GM12878 (cell line): Measurements from ENCODE around the gene DPF3. TPM values are rescaled to one million over a fixed set of nuclear protein-coding genes. Genes with fewer than 3 reads are reported as not detected.

ENCODE experiments used
- ATAC-seq: fragments of 200-7000 bp; cut with Tn5 transposase; 3 replicates; pipeline ENCODE4 v1.9.1; 2020; ENCODE audit warnings: mild to moderate bottlenecking, moderate library complexity
- BruUV-seq: library from RNA; stranded (reverse); fragments of 400-500 nt; replicated peaks from 2 replicates; lab custom pipeline; 2021; lab: Mats Ljungman, UMichigan
- CTCF ChIA-PET: fragments of 300-600 bp; sonication (Branson Sonifier 250); formaldehyde crosslinking; extraction: SDS; loops from one replicate; lab custom pipeline; 2021; ENCODE audit warnings: inconsistent platforms; lab: Yijun Ruan, JAX
- POLR2A ChIA-PET: fragments of 350-600 bp; formaldehyde crosslinking; extraction: SDS; loops from one replicate; lab custom pipeline; 2021; ENCODE audit warnings: inconsistent platforms; lab: Charles Lee
- RAD21 ChIA-PET: fragments of 300-600 bp; sonication (Branson Sonifier 250); formaldehyde crosslinking; loops from one replicate; lab custom pipeline; 2023; ENCODE audit warnings: antibody characterized with exemption; ENCODE audit not compliant: unreplicated experiment; lab: Charles Lee
- SMC1A ChIA-PET: fragments of 300-600 bp; sonication (Branson Sonifier 250); formaldehyde crosslinking; loops from one replicate; lab custom pipeline; 2023; ENCODE audit not compliant: unreplicated experiment, uncharacterized antibody; lab: Charles Lee
- DNase-seq: peaks from one replicate; pipeline ENCODE4 v3.0.0-alpha.2; 2011; ENCODE audit warnings: low read depth, low spot score
- FAIRE-seq: peaks from 3 replicates; lab custom pipeline; 2011; peaks lifted over from hg19 to GRCh38; lab: Jason Lieb, UNC
- H2AFZ ChIP-seq: 2 replicates; pipeline ENCODE4 v1.6.0; 2011; ENCODE audit warnings: low read depth, low read length, control low read depth; ENCODE audit not compliant: control insufficient read depth
- H3K27ac ChIP-seq: 2 replicates; pipeline ENCODE4 v1.5.1; 2011; ENCODE audit warnings: control low read depth; ENCODE audit not compliant: control insufficient read depth, insufficient read depth
- H3K27me3 ChIP-seq, 2 experiments: replicated peaks in 1 of 2; 2 replicates each; pipeline versions ENCODE4 v1.6.0 to v1.6.1; 2011; ENCODE audit warnings: low read length in 1 of 2; ENCODE audit not compliant: control insufficient read depth in 2 of 2, insufficient read depth in 2 of 2
- H3K36me3 ChIP-seq, 2 experiments: 2 replicates each; pipeline ENCODE4 v1.5.1; 2011; ENCODE audit warnings: low read length in 1 of 2; ENCODE audit not compliant: control insufficient read depth in 2 of 2, insufficient read depth in 2 of 2
- H3K4me1 ChIP-seq: 2 replicates; pipeline ENCODE4 v1.6.1; 2011; ENCODE audit warnings: mild to moderate bottlenecking, low read length, moderate library complexity, mixed read lengths; ENCODE audit not compliant: control insufficient read depth, insufficient read depth
- H3K4me2 ChIP-seq: 2 replicates; pipeline ENCODE4 v1.6.0; 2011; ENCODE audit warnings: control low read depth; ENCODE audit not compliant: control insufficient read depth, insufficient read depth
- H3K4me3 ChIP-seq: fragments of 200-600 bp; sonication (generic); 2 replicates; pipeline ENCODE4 v1.5.1; 2016
- H3K79me2 ChIP-seq: 2 replicates; pipeline ENCODE4 v1.6.0; 2011; ENCODE audit warnings: low read length; ENCODE audit not compliant: control insufficient read depth, insufficient read depth
- H3K9ac ChIP-seq: 2 replicates; pipeline ENCODE4 v1.8.0; 2011; ENCODE audit warnings: low read length, control low read depth, mixed read lengths; ENCODE audit not compliant: control insufficient read depth, insufficient read depth
- H3K9me3 ChIP-seq: replicated peaks from 3 replicates; pipeline ENCODE4 v1.5.1; 2011; ENCODE audit warnings: mild to moderate bottlenecking, low read length; ENCODE audit not compliant: control insufficient read depth, insufficient read depth
- H4K20me1 ChIP-seq: 2 replicates; pipeline ENCODE4 v1.6.0; 2011; ENCODE audit not compliant: control insufficient read depth, insufficient read depth
- BCLAF1 ChIP-seq: fragments of 450-650 bp; IDR thresholded peaks from 2 replicates; pipeline ENCODE4 v1.6.1; 2017; ENCODE audit warnings: antibody characterized with exemption, mild to moderate bottlenecking, moderate library complexity
- HSF1 ChIP-seq: fragments of 150-350 bp; IDR thresholded peaks from 2 replicates; pipeline ENCODE4 v1.6.1; 2014; ENCODE audit warnings: mild to moderate bottlenecking, low read depth, low read length
- IRF3 ChIP-seq: fragments of 450-650 bp; IDR thresholded peaks from 2 replicates; pipeline ENCODE4 v1.6.1; 2014; ENCODE audit warnings: mild to moderate bottlenecking
- NR2C1 ChIP-seq: fragments of 450-650 bp; IDR thresholded peaks from 2 replicates; pipeline ENCODE4 v1.6.1; 2017; ENCODE audit warnings: antibody characterized with exemption, mild to moderate bottlenecking, moderate library complexity
- RAD51 ChIP-seq: fragments of 450-650 bp; IDR thresholded peaks from 2 replicates; pipeline ENCODE4 v1.6.1; 2016; ENCODE audit warnings: moderate library complexity, mild to moderate bottlenecking, inconsistent platforms
- WGBS: methylation state at CpG from one replicate; pipeline ENCODE4 v1.1.6; 2016; ENCODE audit warnings: low lambda C conversion rate; ENCODE audit not compliant: insufficient replicate concordance, insufficient coverage; ENCODE audit errors: missing lambda C conversion rate; 5-methylcytosine and 5-hydroxymethylcytosine counted together
- in situ Hi-C: fragments of 300-500 bp; cut with MboI; formaldehyde crosslinking; loops from 9 replicates; pipeline ENCODE4 v1.14.3; 2018; ENCODE audit warnings: mixed read lengths
- intact Hi-C: fragments of 100-400 bp; cut with micrococcal nuclease; formaldehyde crosslinking; loops from one replicate; pipeline ENCODE4 v1.14.2; 2022; ENCODE audit not compliant: unreplicated experiment
- polyA plus RNA-seq, 11 experiments: library from polyadenylated mRNA; depleted of rRNA in 4 of 11; unstranded in 6 of 11; stranded (reverse) in 5 of 11; fragments of >200 nt; fragmentation: Nextera tagmentation in 4 of 11; fragmentation: Illumina TruSeq in 1 of 11; extraction: Ambion mirVana in 4 of 11; extraction: Trizol in 1 of 11; gene quantifications; 1 replicate in 1 of 11; 2 replicates in 10 of 11; pipeline versions ENCODE4 v1.2.1 to v1.2.3, GENCODE V29; 2011 to 2016; ENCODE audit warnings: inconsistent platforms in 2 of 11, missing spikeins in 2 of 11, low read depth in 1 of 11
- total RNA-seq, 4 experiments: library from RNA; depleted of rRNA in 3 of 4; stranded (reverse); fragments of >200 nt in 3 of 4; fragmentation: Illumina TruSeq in 1 of 4; extraction: Trizol in 1 of 4; gene quantifications; 2 replicates each; pipeline versions ENCODE4 v1.2.1 to v1.2.3, GENCODE V29; 2013 to 2021
- TF ChIP-seq, protein P1 (sequence below): IDR thresholded peaks from 2 replicates; pipeline ENCODE4 v1.6.1; 2012; ENCODE audit warnings: improper control_type of control experiment, low read depth, low read length; ENCODE audit not compliant: insufficient replicate concordance

The DPF3 gene
- total and polyA plus RNA-seq, 10 of the 15 experiments (the other 5 are each of a cell fraction or from before 2014, with no cell fraction given), result 0.69 to 8.0 (median 2.2) TPM

GRCh38 chr14:72753044-72753710 lies 140.7 kb downstream of the DPF3 start (continued):
- no peak for TF ChIP-seq NR2C1
- no peak for TF ChIP-seq BCLAF1

GRCh38 chr14:72752034-72752412 lies 141.9 kb downstream of the DPF3 start:
- H2AFZ ChIP-seq, result no peak overlapping the region
- H3K4me1 ChIP-seq, result no peaks in the 10 kb centered on the region
- TF ChIP-seq, protein P1, sequence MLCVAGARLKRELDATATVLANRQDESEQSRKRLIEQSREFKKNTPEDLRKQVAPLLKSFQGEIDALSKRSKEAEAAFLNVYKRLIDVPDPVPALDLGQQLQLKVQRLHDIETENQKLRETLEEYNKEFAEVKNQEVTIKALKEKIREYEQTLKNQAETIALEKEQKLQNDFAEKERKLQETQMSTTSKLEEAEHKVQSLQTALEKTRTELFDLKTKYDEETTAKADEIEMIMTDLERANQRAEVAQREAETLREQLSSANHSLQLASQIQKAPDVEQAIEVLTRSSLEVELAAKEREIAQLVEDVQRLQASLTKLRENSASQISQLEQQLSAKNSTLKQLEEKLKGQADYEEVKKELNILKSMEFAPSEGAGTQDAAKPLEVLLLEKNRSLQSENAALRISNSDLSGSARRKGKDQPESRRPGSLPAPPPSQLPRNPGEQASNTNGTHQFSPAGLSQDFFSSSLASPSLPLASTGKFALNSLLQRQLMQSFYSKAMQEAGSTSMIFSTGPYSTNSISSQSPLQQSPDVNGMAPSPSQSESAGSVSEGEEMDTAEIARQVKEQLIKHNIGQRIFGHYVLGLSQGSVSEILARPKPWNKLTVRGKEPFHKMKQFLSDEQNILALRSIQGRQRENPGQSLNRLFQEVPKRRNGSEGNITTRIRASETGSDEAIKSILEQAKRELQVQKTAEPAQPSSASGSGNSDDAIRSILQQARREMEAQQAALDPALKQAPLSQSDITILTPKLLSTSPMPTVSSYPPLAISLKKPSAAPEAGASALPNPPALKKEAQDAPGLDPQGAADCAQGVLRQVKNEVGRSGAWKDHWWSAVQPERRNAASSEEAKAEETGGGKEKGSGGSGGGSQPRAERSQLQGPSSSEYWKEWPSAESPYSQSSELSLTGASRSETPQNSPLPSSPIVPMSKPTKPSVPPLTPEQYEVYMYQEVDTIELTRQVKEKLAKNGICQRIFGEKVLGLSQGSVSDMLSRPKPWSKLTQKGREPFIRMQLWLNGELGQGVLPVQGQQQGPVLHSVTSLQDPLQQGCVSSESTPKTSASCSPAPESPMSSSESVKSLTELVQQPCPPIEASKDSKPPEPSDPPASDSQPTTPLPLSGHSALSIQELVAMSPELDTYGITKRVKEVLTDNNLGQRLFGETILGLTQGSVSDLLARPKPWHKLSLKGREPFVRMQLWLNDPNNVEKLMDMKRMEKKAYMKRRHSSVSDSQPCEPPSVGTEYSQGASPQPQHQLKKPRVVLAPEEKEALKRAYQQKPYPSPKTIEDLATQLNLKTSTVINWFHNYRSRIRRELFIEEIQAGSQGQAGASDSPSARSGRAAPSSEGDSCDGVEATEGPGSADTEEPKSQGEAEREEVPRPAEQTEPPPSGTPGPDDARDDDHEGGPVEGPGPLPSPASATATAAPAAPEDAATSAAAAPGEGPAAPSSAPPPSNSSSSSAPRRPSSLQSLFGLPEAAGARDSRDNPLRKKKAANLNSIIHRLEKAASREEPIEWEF, result no peak
- TF ChIP-seq HSF1 (no peak), RAD51 (no peak), IRF3 (no peak), NR2C1 (no peak)
- TF ChIP-seq, all 136 proteins: peak for 0
- FAIRE-seq (no peak), ATAC-seq (peak; percentile 46; the same call in 1 of the 3 replicates), DNase-seq (no peak)
- no TSS peak for BruUV-seq
- SMC1A ChIA-PET, result interaction anchor here (0.6 kb wide), 1 partner anchor 257 kb away, joined by 3 read pairs; no protein-coding TSS in a partner anchor
- no peak overlapping the region for H3K9ac ChIP-seq
- H3K27ac ChIP-seq, result no peak overlapping the region
- 72% methylated on average over 3 of the region's 3 CpGs for WGBS
- POLR2A ChIA-PET, result no interaction called here
- no peak overlapping the region for H3K4me2 ChIP-seq
- in situ Hi-C loops (no loop called here), intact Hi-C loops (no loop called here)
- CTCF ChIA-PET, result interaction anchor here (1.6 kb wide), 1 partner anchor 238 kb away, joined by 4 read pairs; no protein-coding TSS in a partner anchor
- RAD21 ChIA-PET, result no interaction called here
- H3K27me3 ChIP-seq, result no peaks in the 10 kb centered on the region
- no peaks in the 10 kb centered on the region for H3K36me3 ChIP-seq
- H4K20me1 ChIP-seq, result no peaks in the 10 kb centered on the region
- H3K9me3 ChIP-seq, result no peaks in the 10 kb centered on the region; the same call in 2 of the 3 replicates
- no peaks in the 10 kb centered on the region for H3K79me2 ChIP-seq
- no peak overlapping the region for H3K4me3 ChIP-seq
